ENCODE data around the gene VSIG10L.

Gene VSIG10L

DNA sequence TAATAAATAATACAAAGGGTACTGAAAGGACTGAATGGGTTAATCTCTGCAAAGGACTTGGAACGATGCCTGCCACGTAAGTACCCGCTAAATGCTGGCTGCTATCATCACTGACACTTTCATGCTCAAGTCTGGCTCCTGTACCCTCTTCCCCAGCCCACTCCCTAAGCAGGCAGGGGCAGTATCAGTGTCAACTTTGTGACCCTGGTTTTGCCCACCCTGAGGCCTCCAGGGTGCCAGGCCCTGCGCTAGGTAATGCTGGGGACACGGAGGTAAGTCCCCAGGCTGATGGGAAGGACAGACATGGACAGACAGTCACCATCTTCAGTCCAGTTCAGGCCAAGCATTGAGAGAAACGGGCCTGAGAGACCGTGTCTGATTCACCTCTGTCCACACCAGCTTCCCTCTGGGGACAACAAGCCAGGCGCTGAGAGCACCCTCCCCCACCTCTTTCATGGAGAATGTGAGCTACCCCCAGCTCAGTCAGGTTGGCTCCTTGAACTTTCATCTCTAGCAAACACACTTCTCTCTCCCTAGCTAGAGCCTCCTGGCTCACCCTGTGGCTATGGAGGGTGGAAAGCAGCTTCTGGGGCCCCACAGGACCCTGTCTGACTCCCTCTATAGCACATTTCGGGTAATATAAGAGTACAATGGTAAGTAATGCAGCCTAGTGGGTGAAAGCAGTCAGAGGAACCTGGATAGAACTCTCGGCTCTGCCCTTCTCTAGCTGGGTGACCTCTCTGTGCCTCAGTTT, 23.4 kb upstream of the VSIG10L start:
- TF ChIP-seq, protein P1, sequence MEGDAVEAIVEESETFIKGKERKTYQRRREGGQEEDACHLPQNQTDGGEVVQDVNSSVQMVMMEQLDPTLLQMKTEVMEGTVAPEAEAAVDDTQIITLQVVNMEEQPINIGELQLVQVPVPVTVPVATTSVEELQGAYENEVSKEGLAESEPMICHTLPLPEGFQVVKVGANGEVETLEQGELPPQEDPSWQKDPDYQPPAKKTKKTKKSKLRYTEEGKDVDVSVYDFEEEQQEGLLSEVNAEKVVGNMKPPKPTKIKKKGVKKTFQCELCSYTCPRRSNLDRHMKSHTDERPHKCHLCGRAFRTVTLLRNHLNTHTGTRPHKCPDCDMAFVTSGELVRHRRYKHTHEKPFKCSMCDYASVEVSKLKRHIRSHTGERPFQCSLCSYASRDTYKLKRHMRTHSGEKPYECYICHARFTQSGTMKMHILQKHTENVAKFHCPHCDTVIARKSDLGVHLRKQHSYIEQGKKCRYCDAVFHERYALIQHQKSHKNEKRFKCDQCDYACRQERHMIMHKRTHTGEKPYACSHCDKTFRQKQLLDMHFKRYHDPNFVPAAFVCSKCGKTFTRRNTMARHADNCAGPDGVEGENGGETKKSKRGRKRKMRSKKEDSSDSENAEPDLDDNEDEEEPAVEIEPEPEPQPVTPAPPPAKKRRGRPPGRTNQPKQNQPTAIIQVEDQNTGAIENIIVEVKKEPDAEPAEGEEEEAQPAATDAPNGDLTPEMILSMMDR (IDR thresholded peaks at IDR 0.05; ENCODE audit: borderline replicate concordance, control extremely low read depth, extremely low read depth, insufficient read depth, missing control alignments), result no peak
- DNase-seq (ENCODE audit: low spot score), result no peak
- in situ Hi-C loops (cut with MboI; ENCODE audit: low sequenced_read_pairs, unreplicated experiment), result no loop called here

DNA sequence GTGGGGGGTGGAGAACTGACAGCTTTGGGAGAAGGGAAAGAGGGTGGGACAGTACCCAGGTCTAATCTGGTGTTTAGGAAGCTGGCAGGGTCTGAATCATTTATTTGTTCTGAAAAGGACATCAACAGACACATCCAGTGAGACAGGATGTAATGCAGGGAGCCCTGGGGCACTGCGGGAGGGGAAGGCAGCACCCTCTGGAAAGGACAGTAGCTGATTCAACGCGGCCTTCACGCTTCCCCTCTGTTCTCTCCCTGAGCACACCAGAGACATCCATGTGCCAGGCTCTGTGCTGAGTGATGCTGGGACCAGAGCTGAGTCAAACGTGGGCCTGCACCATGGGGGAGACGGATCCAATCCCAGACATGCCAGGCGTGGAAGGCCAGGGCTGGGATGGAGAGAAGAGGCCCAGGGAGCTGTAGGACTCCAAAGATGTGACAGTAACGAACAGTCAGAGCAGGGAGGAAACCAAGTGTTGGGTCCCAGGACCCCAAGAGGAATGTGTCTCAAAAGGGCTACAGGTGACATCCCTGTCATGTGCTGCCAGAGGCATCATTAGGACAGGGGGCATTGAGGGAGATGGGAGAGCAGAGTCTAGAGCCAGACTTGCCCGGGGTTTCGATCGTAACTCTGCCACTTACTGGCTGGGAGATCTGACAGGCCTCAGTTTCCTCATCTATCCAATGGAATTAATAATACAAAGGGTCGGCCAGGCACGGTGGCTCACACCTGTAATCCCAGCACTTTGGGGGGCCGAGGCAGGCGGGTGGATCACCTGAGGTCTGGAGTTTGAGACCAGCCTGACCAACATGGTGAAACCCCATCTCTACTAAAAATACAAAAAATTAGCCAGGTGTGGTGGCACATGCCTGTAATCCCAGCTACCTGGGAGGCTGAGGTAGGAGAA, 22.5 kb upstream of the VSIG10L start:
- DNase-seq (ENCODE audit: low spot score), result no peak
- TF ChIP-seq, protein P1 (IDR thresholded peaks at IDR 0.05; ENCODE audit: borderline replicate concordance, control extremely low read depth, extremely low read depth, insufficient read depth, missing control alignments), result no peak
- in situ Hi-C loops (cut with MboI; ENCODE audit: low sequenced_read_pairs, unreplicated experiment), result no loop called here

DNA sequence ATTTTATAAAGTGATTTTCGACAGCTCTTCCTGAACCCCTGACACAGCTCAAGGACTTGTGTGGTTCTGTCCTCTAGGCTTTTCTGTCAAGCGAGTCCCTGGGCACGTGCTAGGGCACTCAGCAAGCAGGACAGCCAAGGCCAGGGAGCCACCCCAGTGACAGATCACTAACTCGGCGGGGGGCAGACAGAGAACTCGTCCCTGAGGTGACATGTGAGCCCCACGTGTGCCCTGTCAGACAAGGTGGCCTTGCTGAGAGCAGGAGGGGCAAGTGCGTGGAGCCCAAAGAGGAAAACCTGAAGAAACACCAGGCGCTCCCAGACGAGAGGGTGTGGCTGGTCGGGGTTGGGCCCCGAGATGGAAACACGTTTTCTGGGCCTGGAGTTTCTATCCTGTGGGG, 19.3 kb upstream of the VSIG10L start:
- no peak for DNase-seq (ENCODE audit: low spot score)
- in situ Hi-C loops (cut with MboI; ENCODE audit: low sequenced_read_pairs, unreplicated experiment), result no loop called here

DNA sequence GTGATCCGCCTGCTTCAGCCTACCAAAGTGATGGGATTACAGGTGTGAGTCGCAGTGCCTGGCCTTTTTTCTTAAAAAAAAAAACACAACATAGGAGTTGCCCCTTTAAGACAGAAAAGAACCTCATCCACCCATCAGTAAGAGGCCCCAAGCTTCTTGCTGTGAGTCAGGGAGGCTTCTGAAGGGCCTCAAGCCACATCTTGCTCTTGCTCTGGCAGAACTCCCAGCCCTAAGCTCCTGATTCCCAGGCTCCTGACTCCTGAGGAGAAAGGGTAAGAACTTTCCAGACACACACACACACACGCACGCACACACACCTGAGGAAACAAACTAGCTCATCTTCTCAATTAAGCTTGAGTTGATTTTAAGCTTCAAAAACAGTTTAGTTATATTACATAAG, 17.4 kb upstream of the VSIG10L start:
- DNase-seq (ENCODE audit: low spot score), result no peak
- TF ChIP-seq, protein P1 (IDR thresholded peaks at IDR 0.05; ENCODE audit: borderline replicate concordance, control extremely low read depth, extremely low read depth, insufficient read depth, missing control alignments), result no peak
- in situ Hi-C loops (cut with MboI; ENCODE audit: low sequenced_read_pairs, unreplicated experiment), result no loop called here

More for the DNA sequence above, 19.3 kb upstream of the VSIG10L start:
- TF ChIP-seq, protein P1 (IDR thresholded peaks at IDR 0.05; ENCODE audit: borderline replicate concordance, control extremely low read depth, extremely low read depth, insufficient read depth, missing control alignments), result no peak

DNA sequence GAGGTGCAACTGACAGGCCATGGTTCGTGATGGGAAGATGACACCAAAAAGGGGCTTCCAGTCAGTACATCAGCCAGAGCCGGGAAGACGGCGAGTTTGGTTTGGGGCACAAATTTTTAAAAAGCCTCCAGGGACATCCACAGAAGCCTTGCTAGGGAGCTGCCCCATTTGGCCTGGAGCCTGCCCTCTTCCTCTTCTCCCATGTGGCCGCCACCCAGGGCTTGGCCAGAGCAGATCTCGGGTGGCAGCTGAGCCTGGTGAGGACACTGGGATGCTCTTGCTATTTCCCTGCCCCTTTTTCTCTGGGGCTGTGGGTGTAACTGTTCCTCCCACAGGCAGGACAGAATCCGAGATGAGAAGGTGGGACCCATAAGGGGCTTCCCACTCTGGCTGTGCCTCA, 16.0 kb upstream of the VSIG10L start:
- in situ Hi-C loops (cut with MboI; ENCODE audit: low sequenced_read_pairs, unreplicated experiment), result no loop called here
- TF ChIP-seq, protein P1 (IDR thresholded peaks at IDR 0.05; ENCODE audit: borderline replicate concordance, control extremely low read depth, extremely low read depth, insufficient read depth, missing control alignments), result no peak

DNA sequence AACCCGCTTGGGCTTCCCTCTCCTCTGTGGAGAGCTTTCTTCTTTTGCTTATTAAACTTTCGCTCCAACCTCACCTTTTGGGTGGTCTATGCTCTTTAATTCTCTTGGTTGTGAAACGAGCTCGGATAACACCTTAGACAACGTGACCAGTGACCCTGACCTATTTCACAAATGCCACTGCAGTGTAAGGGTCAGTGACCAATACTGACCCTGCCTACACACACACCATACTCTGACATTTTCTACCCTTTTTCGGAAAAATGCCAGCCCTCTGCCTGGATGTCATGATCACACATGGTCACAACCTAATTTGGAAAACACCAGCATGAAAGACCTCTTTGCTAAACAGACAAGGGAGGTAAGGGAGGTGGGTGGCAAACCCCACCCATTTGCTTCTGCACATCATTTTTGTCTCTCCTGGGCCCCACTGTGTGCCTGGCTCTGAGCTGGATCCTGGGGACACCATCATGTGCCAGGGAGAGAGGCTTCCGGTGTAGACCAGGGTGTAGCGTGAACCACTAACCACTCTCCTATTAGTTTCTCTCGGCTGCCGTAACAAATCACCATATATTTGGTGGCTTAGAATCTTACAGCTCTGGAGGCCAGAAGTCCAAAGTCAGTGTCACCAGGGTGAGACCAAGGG, 14.3 kb upstream of the VSIG10L start:
- DNase-seq (ENCODE audit: low spot score), result no peak
- in situ Hi-C loops (cut with MboI; ENCODE audit: low sequenced_read_pairs, unreplicated experiment), result no loop called here
- TF ChIP-seq, protein P1 (IDR thresholded peaks at IDR 0.05; ENCODE audit: borderline replicate concordance, control extremely low read depth, extremely low read depth, insufficient read depth, missing control alignments), result no peak

More for the DNA sequence above, 16.0 kb upstream of the VSIG10L start:
- no peak for DNase-seq (ENCODE audit: low spot score)
